HEK293 (cell line): ENCODE data around the gene OLFM2.
"Not testable (repeated sequence)": the region's sequence is repeated elsewhere in the genome, so short reads cannot be mapped to it uniquely, and the experiment has no call there.

ENCODE experiments used
- GLIS2 ChIP-seq: fragments of 450-650 bp; formaldehyde crosslinking; IDR thresholded peaks from 2 replicates; pipeline ENCODE4 v1.5.1; 2016; ENCODE audit warnings: missing biosample characterization, missing genetic modification characterization
- IKZF3 ChIP-seq: fragments of 450-650 bp; IDR thresholded peaks from 2 replicates; pipeline ENCODE4 v1.5.0; 2018; ENCODE audit warnings: missing biosample characterization, mild to moderate bottlenecking, missing genetic modification characterization, moderate library complexity
- SETDB1 ChIP-seq: IDR thresholded peaks from one replicate; pipeline ENCODE4 v1.6.1; 2017; ENCODE audit warnings: mild to moderate bottlenecking, low read length, moderate library complexity, mixed read lengths; ENCODE audit not compliant: insufficient read length
- YY1 ChIP-seq: fragments of 450-650 bp; formaldehyde crosslinking; IDR thresholded peaks from 2 replicates; pipeline ENCODE4 v1.5.1; 2018; ENCODE audit warnings: missing biosample characterization, missing genetic modification characterization
- ZNF140 ChIP-seq: fragments of 450-650 bp; formaldehyde crosslinking; IDR thresholded peaks from 2 replicates; pipeline ENCODE4 v1.5.1; 2016; ENCODE audit warnings: missing biosample characterization, missing genetic modification characterization
- ZNF24 ChIP-seq: fragments of 450-650 bp; formaldehyde crosslinking; IDR thresholded peaks from 2 replicates; pipeline ENCODE4 v1.5.1; 2016; ENCODE audit warnings: missing biosample characterization, missing genetic modification characterization
- ZNF530 ChIP-seq: fragments of 450-650 bp; formaldehyde crosslinking; IDR thresholded peaks from 2 replicates; pipeline ENCODE4 v1.5.1; 2016; ENCODE audit warnings: low read depth, missing biosample characterization, missing genetic modification characterization
- ZNF701 ChIP-seq: fragments of 450-650 bp; formaldehyde crosslinking; IDR thresholded peaks from 2 replicates; pipeline ENCODE4 v1.5.1; 2016; ENCODE audit warnings: missing biosample characterization, missing genetic modification characterization

DNA sequence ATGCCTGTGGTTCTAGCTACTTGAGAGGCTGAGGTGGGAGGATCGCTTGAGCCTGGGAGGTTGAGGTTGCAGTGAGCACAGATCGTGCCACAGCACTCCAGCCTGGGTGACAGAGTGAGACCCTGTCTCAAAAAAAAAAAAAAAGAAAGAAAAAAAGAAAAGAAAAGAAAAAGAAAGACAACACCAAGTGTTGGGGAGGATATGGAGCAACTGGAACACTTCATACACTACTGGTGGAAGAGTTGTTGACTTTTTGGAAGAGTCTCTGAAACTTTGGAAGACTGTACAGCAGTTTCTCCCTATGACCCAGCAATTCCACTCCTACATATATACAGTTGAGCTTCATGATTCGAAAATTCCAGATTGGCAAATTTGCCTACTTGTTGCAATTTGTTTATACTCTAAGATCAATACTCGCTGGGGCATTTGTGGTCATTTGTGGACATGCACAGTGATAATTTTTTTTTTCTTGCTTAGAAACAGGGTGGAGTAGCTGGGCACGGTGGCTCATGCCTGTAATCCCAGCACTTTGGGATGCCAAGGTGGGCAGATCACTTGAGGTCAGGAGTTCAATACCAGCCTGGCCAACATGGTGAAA, 13.4 kb downstream of the OLFM2 start:
- not testable (repeated sequence) for TF ChIP-seq SETDB1; ZNF24 (tag by site-specific recombination); ZNF701 (tag by site-specific recombination); YY1; ZNF140 (tag by site-specific recombination); GLIS2 (tag by site-specific recombination); IKZF3 (tag by site-specific recombination); ZNF530
